Activated gamma-delta T cell treated with anti-CD3 and anti-CD28 coated beads, Interleukin-2, amount 50 U/mL, for 16 hours (primary cell): ENCODE data around the gene MPLKIP.
"Not testable (repeated sequence)": the region's sequence is repeated elsewhere in the genome, so short reads cannot be mapped to it uniquely, and the experiment has no call there.

Source experiments
- DNase-seq: peaks from one replicate; pipeline ENCODE4 v3.0.0-alpha.2; 2020; ENCODE audit warnings: low read depth

The MPLKIP gene

GRCh38 chr7:40133561-40134427, 628 bp downstream of the MPLKIP start:
- DNase-seq, result no peak

GRCh38 chr7:40122940-40123254, 11.5 kb downstream of the MPLKIP start:
- no peak for DNase-seq

- not testable (repeated sequence) for DNase-seq
Observed at GRCh38 chr7:40122100-40122939, 12.1 kb downstream of the MPLKIP start.

- no peak for DNase-seq
Observed at GRCh38 chr7:40120020-40120419, 14.4 kb downstream of the MPLKIP start.

- DNase-seq, result not testable (repeated sequence)
Observed at GRCh38 chr7:40118201-40118600, 16.2 kb downstream of the MPLKIP start.

- DNase-seq, result not testable (repeated sequence)
Observed at GRCh38 chr7:40117199-40117598, 17.2 kb downstream of the MPLKIP start.

- DNase-seq, result no peak
Observed at GRCh38 chr7:40115936-40116335, 18.5 kb downstream of the MPLKIP start.

- no peak for DNase-seq
Observed at GRCh38 chr7:40105879-40106473, 28.4 kb downstream of the MPLKIP start.

- DNase-seq, result no peak
Observed at GRCh38 chr7:40102897-40103296, 31.5 kb downstream of the MPLKIP start.

GRCh38 chr7:40101201-40101600, 33.2 kb downstream of the MPLKIP start:
- no peak for DNase-seq

GRCh38 chr7:40099837-40100236, 34.6 kb downstream of the MPLKIP start:
- no peak for DNase-seq

GRCh38 chr7:40098810-40099209, 35.6 kb downstream of the MPLKIP start:
- no peak for DNase-seq

- DNase-seq, result no peak
Observed at GRCh38 chr7:40097728-40098127, 36.7 kb downstream of the MPLKIP start.

GRCh38 chr7:40095695-40096327, 38.6 kb downstream of the MPLKIP start:
- no peak for DNase-seq

GRCh38 chr7:40095230-40095629, 39.2 kb downstream of the MPLKIP start:
- no peak for DNase-seq

GRCh38 chr7:40093631-40094350, 40.6 kb downstream of the MPLKIP start:
- DNase-seq, result no peak

- DNase-seq, result no peak
Observed at GRCh38 chr7:40092182-40092581, 42.2 kb downstream of the MPLKIP start.

GRCh38 chr7:40077849-40078248, 56.6 kb downstream of the MPLKIP start:
- no peak for DNase-seq
